ENCODE measurements around the gene PCDHB5. TPM values are rescaled to one million over a fixed set of nuclear protein-coding genes. Genes with fewer than 3 reads are reported as not detected.
"Not testable (repeated sequence)": the region's sequence is repeated elsewhere in the genome, so short reads cannot be mapped to it uniquely, and the experiment has no call there.

PCDHB5 gene
- total RNA-seq, 1 experiment from 2014 or later: 1.2 TPM

DNA sequence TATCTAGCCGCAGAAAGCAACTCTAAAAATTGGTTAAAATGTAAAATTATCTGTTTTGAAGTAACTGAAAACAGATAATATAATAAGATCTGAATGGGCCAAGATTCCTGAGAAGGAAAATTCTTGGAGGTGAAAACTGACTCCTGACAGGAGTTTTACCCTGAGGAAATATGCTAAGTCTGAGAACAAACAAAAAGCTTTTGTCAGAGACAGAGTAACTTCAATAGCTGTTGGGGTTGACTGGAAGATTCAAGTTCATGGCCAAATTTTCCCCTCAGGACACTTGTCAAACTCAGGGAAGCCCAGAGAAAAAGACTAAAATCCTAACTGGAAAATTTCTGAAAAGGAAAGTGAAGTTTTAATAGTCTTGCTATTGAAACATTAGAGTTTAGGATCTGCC is 7.7 kb upstream of the PCDHB5 start:
- peaks cover 7% of the 10 kb centered on the region for H3K9me3 Mint-ChIP-seq (ENCODE audit: unreplicated experiment)
- no peak overlapping the region for H3K4me3 Mint-ChIP-seq (ENCODE audit: unreplicated experiment)
- H3K27me3 Mint-ChIP-seq (ENCODE audit: insufficient read depth, unreplicated experiment): no peaks in the 10 kb centered on the region
- TF ChIP-seq, protein P1, sequence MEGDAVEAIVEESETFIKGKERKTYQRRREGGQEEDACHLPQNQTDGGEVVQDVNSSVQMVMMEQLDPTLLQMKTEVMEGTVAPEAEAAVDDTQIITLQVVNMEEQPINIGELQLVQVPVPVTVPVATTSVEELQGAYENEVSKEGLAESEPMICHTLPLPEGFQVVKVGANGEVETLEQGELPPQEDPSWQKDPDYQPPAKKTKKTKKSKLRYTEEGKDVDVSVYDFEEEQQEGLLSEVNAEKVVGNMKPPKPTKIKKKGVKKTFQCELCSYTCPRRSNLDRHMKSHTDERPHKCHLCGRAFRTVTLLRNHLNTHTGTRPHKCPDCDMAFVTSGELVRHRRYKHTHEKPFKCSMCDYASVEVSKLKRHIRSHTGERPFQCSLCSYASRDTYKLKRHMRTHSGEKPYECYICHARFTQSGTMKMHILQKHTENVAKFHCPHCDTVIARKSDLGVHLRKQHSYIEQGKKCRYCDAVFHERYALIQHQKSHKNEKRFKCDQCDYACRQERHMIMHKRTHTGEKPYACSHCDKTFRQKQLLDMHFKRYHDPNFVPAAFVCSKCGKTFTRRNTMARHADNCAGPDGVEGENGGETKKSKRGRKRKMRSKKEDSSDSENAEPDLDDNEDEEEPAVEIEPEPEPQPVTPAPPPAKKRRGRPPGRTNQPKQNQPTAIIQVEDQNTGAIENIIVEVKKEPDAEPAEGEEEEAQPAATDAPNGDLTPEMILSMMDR (IDR thresholded peaks at IDR 0.05; ENCODE audit: unreplicated experiment): no peak
- no peak for DNase-seq (ENCODE audit: unreplicated experiment)
- CTCF ChIA-PET: interaction anchor here (2.1 kb wide), 1 partner anchor 437 kb away, joined by 7 read pairs; no protein-coding TSS in a partner anchor
- no peak overlapping the region for H3K27ac Mint-ChIP-seq (ENCODE audit: low read depth, unreplicated experiment)
- no peaks in the 10 kb centered on the region for H3K4me1 Mint-ChIP-seq (ENCODE audit: insufficient read depth, unreplicated experiment)
- intact Hi-C loops (cut with micrococcal nuclease): no loop called here
- peaks cover 6% of the 10 kb centered on the region for H3K36me3 Mint-ChIP-seq (ENCODE audit: insufficient read depth, unreplicated experiment)
- POLR2A ChIA-PET: interaction anchor here (0.6 kb wide), 1 partner anchor 243 kb away, joined by 3 read pairs; the partner anchor contains the start of gene PCDHGB3
- no TSS peak for BruUV-seq (replicated peaks)

DNA sequence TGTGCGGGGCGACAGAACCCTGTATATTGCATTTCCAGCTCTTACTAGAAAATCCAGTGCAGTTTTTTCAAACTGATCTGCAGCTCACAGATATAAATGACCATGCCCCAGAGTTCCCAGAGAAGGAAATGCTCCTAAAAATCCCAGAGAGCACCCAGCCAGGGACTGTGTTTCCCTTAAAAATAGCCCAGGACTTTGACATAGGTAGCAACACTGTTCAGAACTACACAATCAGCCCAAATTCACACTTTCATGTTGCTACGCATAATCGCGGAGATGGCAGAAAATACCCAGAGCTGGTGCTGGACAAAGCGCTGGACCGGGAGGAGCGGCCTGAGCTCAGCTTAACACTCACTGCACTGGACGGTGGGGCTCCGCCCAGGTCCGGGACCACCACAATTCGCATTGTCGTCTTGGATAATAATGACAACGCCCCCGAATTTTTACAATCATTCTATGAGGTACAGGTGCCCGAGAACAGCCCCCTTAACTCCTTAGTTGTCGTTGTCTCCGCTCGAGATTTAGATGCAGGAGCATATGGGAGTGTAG is 786 bp downstream of the PCDHB5 start:
- Mint-ChIP-seq H3K27me3 (ENCODE audit: insufficient read depth, unreplicated experiment) (no peaks in the 10 kb centered on the region), H3K4me3 (ENCODE audit: unreplicated experiment) (peak overlapping the region; percentile 96), H3K36me3 (ENCODE audit: insufficient read depth, unreplicated experiment) (peaks cover 6% of the 10 kb centered on the region), H3K27ac (ENCODE audit: low read depth, unreplicated experiment) (peak overlapping the region; percentile 93), H3K4me1 (ENCODE audit: insufficient read depth, unreplicated experiment) (no peaks in the 10 kb centered on the region), H3K9me3 (ENCODE audit: unreplicated experiment) (peaks cover 40% of the 10 kb centered on the region)
- TF ChIP-seq, protein P1 (IDR thresholded peaks at IDR 0.05; ENCODE audit: unreplicated experiment): no peak
- no peak for DNase-seq (ENCODE audit: unreplicated experiment)
- POLR2A ChIA-PET: no interaction called here
- BruUV-seq (replicated peaks): no TSS peak
- intact Hi-C loops (cut with micrococcal nuclease): no loop called here
- CTCF ChIA-PET: interaction anchor here (0.9 kb wide), 1 partner anchor 384 kb away, joined by 3 read pairs; no protein-coding TSS in a partner anchor

DNA sequence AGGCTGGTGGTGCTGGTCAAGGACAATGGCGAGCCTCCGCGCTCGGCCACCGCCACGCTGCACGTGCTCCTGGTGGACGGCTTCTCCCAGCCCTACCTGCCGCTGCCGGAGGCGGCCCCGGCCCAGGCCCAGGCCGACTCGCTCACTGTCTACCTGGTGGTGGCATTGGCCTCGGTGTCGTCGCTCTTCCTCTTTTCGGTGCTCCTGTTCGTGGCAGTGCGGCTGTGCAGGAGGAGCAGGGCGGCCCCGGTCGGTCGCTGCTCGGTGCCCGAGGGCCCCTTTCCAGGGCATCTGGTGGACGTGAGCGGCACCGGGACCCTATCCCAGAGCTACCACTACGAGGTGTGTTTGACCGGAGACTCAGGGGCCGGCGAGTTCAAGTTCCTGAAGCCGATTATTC is 2.3 kb downstream of the PCDHB5 start:
- BruUV-seq (replicated peaks); DNase-seq (ENCODE audit: unreplicated experiment); H3K4me3 Mint-ChIP-seq (ENCODE audit: unreplicated experiment); H3K36me3 Mint-ChIP-seq (ENCODE audit: insufficient read depth, unreplicated experiment); intact Hi-C loops (cut with micrococcal nuclease); H3K4me1 Mint-ChIP-seq (ENCODE audit: insufficient read depth, unreplicated experiment); H3K27me3 Mint-ChIP-seq (ENCODE audit: insufficient read depth, unreplicated experiment); POLR2A ChIA-PET; H3K27ac Mint-ChIP-seq (ENCODE audit: low read depth, unreplicated experiment): not testable (repeated sequence)
- CTCF ChIA-PET: interaction anchor here (0.7 kb wide), 1 partner anchor 140 kb away, joined by 3 read pairs; no protein-coding TSS in a partner anchor
- H3K9me3 Mint-ChIP-seq (ENCODE audit: unreplicated experiment): peaks cover 44% of the 10 kb centered on the region

DNA sequence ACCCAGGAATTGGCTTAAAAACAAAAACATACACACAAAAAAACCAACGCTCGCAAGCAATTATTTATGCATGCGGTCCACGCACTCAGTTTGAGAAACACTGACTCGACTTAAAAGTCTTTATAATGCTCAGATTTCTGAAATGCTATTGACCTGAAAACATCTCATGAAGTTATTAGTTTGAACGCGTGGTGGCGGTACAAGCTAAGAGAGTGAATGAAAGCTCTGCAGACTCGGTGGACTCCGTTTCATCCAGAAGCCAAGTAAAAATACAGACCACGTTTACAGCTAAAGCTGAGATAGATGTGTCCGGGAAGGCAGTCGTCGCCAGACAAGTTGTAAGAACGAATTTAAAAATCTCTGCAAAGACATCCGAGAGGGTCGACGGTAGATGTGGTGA is 14.8 kb downstream of the PCDHB5 start, which contains the start of gene PCDHB6:
TSS of gene PCDHB6 (plus strand) at position 246 of the 400 bp plus-strand sequence. CDS start 201 bp downstream, outside the sequence.
- no peaks in the 10 kb centered on the region for H3K36me3 Mint-ChIP-seq (ENCODE audit: insufficient read depth, unreplicated experiment)
- POLR2A ChIA-PET: interaction anchor here (0.6 to 0.7 kb wide), 2 partner anchors 340 to 369 kb away, joined by 3 read pairs; no protein-coding TSS in a partner anchor
- TF ChIP-seq, protein P1 (IDR thresholded peaks at IDR 0.05; ENCODE audit: unreplicated experiment): no peak
- CTCF ChIA-PET: no interaction called here
- H3K4me3 Mint-ChIP-seq (ENCODE audit: unreplicated experiment): peak within 1 kb of the TSS; percentile 55
- no peaks in the 10 kb centered on the region for H3K4me1 Mint-ChIP-seq (ENCODE audit: insufficient read depth, unreplicated experiment)
- no peak within 1 kb of the TSS for H3K27ac Mint-ChIP-seq (ENCODE audit: low read depth, unreplicated experiment)
- BruUV-seq (replicated peaks): no TSS peak
- DNase-seq (ENCODE audit: unreplicated experiment): peak; percentile 6
- peaks cover 24% of the 10 kb centered on the region for H3K9me3 Mint-ChIP-seq (ENCODE audit: unreplicated experiment)
- intact Hi-C loops (cut with micrococcal nuclease): no loop called here
- no peaks in the 10 kb centered on the region for H3K27me3 Mint-ChIP-seq (ENCODE audit: insufficient read depth, unreplicated experiment)
